NCI-H2107 (cell line): ENCODE results near the gene UBE2J1.

Source experiments
- DNase-seq: peaks from one replicate; lab custom pipeline; 2025; lab: John Stamatoyannopoulos, UW

UBE2J1 gene

DNA sequence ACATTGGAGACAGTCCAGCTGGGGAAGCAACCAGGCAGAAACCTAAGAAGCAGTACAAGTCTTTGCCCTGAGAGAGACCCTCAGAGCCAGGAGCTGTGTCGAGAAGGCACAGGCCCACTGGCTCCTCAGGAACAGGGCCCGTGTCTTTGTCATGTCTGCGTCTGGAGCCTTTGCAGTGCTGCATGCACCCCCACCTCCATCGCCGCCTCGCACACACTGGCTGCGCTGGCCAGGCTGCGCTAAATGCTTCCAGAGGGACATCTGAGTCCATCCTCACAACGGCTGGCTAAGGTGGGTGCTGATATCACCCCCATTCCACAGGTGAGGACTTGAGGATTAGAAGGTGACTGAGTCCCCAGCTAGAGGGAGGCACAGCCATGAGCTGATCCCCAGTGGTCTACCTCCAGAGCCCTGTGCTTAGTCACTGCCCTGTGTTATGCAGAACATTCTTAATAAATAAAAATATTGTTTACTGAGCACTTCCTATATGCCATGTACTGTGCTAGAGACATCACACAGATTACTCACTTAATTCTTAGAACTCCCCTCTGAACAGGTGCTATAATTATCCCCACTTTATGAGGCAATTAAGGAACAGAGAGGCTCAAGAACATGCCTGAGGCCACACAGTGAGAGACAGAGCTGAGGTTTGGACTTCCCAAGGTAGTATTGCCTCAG lies 65.0 kb downstream of the UBE2J1 start:
- DNase-seq = no peak

DNA sequence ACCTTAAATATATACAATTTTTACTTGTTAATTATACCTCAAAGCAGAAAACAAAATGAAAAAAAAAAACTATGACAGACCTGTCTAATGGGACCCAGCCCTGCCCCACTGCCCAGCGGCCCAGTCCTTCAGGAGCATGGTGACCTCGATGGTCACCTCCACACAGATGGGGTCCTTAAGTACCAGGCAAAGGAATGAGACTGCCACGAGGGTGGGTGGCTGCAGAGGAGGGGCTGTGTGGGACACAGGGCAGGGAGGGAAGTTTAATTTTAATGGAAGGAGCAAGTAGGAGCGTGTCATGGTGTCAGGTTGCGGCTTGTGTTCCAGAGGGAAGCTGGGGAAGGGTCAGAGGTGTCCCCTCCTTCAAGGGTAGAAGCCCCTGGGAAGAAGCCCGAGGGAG lies 66.0 kb downstream of the UBE2J1 start:
- DNase-seq = no peak

DNA sequence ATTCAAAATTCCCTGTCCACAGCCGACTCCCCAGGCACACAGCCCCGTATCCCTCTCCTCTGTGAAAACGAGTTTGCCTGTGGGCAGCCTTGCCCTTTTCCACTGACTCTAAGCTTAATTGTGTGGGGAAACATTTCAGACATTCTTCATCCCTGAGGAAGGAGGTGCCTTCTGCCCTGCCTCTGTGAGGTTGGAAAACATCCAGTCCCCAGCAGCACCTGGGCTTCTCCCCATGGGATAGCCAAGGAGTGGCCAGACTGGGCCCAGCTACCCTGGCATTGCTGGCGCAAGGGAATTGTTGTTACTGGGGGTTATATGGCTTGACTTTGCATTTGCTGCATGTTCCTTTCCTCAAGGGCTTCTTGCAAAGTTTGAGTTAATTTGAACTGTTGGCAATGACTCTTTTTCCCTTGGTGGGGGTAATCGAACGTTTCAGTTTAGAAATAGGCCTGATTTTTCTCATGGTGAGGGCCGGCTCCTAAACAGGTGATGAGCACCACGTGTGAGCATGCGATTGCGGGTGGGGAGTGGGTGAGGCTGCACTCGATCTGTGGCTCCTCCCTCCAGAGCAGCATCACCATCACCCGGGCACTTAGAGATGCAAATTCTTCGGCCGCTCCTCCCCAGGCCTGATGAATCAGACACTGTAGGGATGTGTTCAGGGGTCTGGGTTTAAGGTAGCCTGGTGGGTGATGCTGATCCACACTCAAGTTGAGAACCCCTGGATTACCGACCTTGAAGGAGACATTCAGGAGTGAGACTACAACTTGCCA lies 67.4 kb downstream of the UBE2J1 start:
- no peak for DNase-seq

DNA sequence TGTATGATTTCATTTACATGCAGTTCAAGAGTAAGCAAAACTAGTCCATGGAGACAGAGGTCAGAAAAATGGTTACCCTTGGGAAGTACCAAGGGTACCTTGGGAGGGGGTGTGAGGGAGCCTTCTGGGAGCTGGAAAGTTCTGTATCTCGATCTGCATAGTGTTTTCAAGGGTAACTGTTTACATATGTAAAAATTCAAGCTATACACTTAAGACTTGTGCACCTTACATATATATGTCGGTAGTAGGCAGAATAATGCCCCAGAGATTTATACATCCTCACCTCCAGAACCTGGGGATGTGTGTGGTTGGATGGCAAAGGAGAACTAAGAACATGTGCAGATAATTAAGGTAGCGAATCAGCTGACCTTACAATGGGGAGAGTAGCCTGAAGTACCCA lies 68.4 kb downstream of the UBE2J1 start:
- no peak for DNase-seq

DNA sequence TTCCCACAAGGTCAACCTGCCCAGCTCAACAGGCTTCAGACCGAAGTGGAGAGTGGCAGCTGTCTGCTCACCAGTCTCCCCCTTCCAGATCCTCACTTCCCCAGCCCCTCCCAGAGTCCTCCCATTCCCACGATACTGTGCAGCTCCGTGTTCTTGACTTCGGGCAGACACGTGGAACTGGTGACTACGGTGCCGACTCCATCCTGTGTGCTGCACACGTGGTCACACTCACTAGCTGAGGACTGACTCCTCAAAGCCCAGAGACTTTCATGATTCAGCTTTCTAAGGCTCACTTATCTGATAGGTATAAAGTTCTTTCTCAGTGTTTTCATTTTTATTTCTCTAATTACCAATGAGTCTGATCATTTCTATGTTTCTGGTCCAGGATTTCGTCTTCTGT lies 69.8 kb downstream of the UBE2J1 start:
- DNase-seq = no peak

DNA sequence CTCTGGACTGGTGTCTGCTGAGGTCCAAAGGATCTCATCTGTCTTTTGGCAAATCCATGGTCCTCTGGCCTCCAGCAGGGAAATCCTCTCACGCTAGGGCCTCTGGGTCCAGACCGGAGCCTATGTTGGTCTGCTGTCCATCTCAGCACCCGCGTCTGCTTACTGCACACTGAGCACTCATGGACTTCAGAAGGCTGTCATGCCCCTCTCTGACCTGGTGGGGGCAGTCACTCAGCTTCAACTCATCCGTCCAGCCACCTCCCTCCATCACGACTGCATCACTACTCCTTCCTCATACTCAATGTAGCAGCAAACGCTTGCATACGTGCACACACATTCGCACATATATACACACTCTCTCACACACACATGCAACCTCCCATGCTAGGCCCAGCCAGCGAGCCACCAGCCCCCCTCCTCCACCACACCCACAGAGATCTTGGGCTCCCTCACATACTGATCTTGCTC lies 70.7 kb downstream of the UBE2J1 start:
- DNase-seq = no peak

DNA sequence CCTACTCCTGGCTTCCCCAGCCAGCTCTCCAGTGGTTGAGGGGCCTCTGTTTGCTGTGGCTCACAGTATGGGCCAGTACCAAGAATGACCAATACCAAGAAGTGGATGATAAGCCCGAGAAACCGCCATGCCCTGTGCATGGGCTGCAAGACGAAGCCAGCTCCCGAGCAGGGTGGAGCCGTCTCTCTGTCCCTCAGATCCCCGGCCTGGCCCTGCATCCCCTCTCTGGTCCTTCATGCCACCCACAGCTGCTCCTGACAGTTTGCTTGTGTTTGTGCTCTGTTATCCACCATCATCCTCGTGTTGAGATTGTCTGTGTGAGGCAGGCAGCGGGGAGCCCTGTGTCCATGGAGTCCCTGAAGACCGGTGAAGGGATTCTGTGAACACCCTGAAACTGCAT lies 73.6 kb downstream of the UBE2J1 start:
- DNase-seq = no peak
